Panc1 (cell line): ENCODE data around the gene PPARG.
"Not testable (repeated sequence)": the region's sequence is repeated elsewhere in the genome, so short reads cannot be mapped to it uniquely, and the experiment has no call there.

Experiments
- CTCF ChIP-seq: fragments of 450-650 bp; IDR thresholded peaks from 2 replicates; pipeline ENCODE4 v1.5.1; 2017; ENCODE audit warnings: mild to moderate bottlenecking
- REST ChIP-seq, 2 experiments: IDR thresholded peaks; 2 replicates each; pipeline ENCODE4 v1.6.1; 2011 to 2012; ENCODE audit warnings: low read depth in 2 of 2, control low read depth in 1 of 2, low read length in 1 of 2, mild to moderate bottlenecking in 1 of 2, moderate library complexity in 1 of 2; ENCODE audit not compliant: insufficient read depth in 1 of 2
- SIN3A ChIP-seq: IDR thresholded peaks from 2 replicates; pipeline ENCODE4 v1.6.1; 2012; ENCODE audit warnings: low read depth, mild to moderate bottlenecking, low read length, moderate library complexity, borderline replicate concordance; ENCODE audit not compliant: insufficient read depth

DNA sequence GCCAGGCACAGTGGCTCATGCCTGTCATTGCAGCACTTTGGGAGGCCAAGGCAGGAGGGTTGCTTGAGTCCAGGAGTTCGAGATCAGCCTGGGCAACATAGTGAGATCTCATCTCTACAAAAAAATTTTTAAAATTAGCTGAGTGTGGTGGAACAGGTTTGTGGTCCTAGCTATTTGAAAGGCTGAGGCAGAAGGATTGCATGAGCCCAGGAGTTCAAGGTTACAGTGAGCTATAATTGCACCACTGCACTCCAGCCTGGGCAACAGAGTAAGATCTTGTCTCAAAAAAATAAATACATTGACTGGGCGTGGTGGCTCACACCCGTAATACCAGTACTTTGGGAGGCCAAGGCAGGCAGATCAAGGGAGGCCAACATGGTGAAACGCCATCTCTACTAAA lies 168.5 kb downstream of the PPARG start:
- not testable (repeated sequence) for TF ChIP-seq REST (IDR thresholded peaks at IDR 0.05; ENCODE audit: insufficient read depth in 1 of 2, low read depth in 2 of 2, low read length in 1 of 2); CTCF; SIN3A
